Activated CD8-positive, alpha-beta memory T cell treated with anti-CD3 and anti-CD28 coated beads for 24 hours (primary cell): Measurements from ENCODE around the gene RAD51B.
"Not testable (repeated sequence)": the region's sequence is repeated elsewhere in the genome, so short reads cannot be mapped to it uniquely, and the experiment has no call there.

ENCODE experiments used
- DNase-seq: peaks from one replicate; pipeline ENCODE4 v3.0.0-alpha.2; 2020

RAD51B gene

DNA sequence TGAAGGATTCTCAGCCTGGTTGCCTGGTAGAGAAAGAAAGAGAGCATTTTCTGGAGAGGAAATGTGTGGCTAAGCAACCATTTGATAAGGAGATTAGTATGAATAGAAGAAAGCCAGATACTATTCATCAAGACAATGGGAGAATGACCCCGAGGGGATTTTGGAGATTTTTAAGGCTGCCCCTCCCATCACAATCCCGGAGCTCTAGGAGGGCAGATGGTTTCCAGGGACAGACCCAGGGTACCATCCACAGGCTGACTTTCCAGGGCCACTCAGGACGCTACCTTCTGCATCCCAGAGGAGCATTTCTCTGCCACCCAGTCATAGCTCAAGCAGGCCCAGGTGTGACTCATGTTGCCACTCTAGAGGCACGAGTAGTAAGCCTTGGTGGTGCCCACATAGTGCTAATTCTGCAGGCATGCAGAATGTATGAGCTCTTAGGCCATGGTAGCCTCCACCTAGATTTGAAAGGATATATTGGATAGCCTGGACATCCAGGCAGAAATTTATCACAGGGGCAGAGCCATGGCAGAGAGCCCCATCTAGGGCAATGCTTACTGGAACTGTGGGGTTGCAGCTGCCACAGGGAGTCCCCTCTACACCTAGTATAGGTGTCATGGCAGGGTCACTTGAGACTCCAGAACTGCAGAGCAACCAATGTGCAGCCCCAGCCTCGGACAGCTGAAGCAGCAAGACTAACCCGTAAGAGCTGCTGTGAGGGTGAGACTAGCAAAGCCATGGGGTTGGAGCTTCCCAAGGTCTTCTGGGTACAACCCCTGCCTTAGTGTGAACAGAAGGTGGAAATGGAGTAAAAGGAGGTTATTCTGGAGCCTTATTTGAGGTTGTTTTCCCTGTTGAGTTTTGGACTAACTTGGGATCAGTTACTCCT, 607.3 kb downstream of the RAD51B start:
- no peak for DNase-seq

DNA sequence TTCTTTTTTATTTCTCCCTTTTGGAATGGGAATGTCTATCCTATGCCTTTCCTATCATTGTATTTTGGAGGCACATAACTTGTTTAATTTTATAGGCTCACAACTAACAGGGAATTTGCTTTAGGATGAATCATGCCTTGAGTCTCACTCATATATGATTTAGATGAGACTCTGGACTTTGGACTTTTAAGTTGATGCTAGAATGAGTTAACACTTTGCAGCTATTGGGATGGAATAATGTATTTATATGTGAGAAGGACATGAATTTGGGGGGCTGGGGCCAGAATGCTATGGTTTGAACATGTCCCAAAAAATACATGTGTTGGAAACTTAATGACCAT, 607.9 kb downstream of the RAD51B start:
- DNase-seq: no peak

DNA sequence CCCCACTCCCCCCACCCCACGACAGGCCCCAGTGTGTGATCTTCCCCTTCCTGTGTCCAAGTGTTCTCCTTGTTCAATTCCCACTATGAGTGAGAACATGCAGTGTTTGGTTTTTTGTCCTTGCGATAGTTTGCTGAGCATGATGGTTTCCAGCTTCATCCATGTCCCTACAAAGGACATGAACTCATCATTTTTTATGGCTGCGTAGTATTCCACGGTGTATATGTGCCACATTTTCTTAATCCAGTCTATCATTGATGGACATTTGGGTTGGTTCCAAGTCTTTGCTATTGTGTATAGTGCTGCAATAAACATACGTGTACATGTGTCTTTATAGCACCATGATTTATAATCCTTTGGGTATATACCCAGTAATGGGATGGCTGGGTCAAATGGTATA, 609.3 kb downstream of the RAD51B start:
- not testable (repeated sequence) for DNase-seq

DNA sequence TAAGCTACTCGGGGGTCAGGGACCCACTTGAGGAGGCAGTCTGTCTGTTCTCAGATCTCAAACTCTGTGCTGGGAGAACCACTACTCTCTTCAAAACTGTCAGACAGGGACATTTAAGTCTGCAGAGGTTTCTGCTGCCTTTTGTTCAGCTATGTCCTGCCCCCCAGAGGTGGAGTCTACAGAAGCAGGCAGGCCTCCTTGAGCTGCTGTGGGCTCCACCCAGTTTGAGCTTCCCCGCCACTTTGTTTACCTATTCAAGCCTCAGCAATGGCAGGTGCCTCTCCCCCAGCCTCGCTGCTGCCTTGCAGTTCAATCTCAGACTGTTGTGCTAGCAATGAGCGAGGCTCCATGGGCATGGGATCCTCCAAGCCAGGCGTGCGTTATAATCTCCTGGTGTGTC, 614.6 kb downstream of the RAD51B start:
- not testable (repeated sequence) for DNase-seq

DNA sequence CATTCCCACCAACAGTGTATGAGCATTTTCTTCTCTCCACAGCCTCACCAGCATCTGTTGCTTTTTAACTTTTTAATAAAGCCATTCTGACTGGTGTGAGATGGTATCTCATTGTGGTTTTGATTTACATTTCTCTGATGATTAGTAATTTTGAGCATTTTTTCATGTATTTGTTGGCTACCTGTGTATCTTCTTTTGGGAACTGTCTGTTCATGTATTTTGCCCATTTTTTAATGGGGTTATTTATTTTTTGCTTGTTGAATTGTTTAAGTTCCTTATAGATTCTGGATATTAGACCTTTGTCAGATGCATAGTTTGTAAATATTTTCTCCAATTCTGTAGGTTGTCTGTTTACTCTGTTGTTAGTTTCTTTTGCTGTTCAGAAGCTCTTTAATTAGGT, 616.1 kb downstream of the RAD51B start:
- DNase-seq: not testable (repeated sequence)

- DNase-seq: no peak
Observed at GRCh38 chr14:68439676-68440075, 620.1 kb downstream of the RAD51B start.

DNA sequence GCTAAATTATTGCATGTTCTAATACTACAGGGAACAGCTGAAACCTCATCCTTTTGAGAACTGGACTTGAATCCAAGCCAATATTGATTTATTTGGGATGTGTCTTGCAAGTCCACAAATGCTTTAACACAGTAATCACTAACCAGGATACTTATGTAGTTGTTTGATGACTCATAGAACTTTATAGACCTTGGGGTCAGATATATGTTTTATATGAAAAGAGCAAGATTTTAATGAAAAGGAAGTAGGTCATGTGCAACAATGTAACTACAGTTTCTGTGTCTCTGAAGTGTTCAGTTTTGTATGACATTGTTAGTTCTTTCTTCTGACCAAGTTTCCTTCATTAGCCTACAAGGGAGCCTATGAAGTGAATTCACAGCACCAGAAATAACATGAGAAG, 621.2 kb downstream of the RAD51B start:
- no peak for DNase-seq

DNA sequence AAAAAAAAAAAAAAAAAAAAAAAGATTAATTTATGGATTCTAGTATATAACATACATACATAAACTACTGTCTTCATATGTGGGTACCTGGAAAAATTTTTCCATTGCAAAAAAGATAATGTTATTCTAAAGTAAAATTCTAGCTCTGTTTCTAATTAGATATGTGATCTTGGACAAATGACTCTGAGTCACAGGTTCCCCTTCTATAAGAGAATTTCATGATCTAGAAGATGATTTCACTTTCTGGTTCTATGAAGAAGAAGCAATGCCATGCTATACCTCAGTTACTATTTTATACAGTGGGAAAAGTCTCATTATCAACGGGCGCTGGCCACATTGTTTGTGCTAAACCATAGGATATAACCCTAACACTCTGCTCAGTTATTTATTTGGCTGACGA, 622.0 kb downstream of the RAD51B start:
- DNase-seq: no peak

DNA sequence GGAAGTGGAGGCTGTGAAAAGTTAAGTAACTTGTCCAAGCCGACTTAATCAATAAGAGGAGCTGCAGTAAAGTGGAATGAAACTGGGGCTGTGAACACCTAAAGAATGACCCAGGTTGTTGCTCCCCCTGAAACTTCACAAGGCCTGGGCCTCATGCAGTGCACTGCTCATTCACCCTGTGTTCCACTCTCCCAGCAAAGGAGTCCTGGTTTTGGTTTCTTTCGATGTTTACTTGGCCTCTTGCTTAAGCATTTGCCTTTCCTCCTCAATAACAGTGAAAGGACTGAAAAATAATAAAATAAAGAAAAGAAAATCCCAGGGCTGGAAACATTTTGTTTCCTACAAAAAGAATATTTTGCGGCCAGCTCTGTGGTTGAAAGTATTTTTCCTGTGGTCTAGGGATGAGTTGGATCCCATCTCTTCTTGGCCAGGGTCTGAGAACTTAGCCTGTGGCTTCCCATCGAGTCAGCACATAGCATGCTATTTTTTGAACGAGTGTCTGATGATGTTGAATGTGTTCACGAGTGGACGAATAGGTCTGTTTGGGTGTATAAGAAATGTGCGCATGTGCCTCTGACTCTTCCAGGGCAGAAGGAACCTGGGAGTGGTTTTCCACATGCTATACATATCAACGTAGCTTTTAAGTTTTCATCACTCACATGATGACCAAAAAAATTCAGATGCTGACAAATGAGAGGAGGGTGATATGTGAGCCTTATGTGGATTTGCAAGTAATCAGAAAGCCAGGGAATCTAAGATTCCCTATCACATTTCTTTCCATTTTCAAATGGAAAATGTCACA, 623.5 kb downstream of the RAD51B start:
- no peak for DNase-seq

DNA sequence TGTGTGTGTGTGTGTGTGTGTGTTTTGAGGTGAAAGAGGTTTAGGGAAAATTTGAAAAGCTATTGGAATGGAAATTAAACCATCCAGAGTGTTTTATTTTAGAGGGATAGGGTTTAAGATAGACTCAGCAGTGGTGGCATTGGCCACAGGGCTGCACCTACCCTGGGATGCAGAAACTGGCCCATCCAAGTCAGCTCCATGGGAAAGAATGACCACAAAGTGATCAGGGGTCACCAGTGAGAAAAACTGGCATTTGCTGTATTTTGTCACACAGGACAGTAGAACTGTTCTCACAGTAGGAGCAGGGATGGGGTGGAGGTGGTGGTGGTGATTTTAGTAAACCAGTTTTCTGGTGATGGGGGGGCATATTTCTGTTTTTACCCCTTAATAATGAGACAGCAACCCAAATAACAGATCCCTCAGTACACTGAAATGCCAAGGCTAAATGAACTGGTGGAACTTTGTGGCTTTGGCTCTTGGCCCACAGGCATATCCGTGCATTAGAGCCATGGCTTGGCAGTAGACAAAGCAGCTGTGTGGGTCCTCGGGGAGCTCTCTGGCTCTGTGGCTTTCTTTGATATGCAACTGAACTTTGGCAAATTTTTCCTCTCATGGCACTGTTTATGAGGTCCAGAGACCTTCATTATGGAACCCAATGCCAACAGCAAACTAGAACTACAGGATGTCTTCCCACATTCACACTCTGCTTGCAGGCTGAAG, 625.0 kb downstream of the RAD51B start:
- DNase-seq: no peak

GRCh38 chr14:68446243-68447040, 626.9 kb downstream of the RAD51B start:
- no peak for DNase-seq

- no peak for DNase-seq
Observed at GRCh38 chr14:68447581-68448251, 628.1 kb downstream of the RAD51B start.

DNA sequence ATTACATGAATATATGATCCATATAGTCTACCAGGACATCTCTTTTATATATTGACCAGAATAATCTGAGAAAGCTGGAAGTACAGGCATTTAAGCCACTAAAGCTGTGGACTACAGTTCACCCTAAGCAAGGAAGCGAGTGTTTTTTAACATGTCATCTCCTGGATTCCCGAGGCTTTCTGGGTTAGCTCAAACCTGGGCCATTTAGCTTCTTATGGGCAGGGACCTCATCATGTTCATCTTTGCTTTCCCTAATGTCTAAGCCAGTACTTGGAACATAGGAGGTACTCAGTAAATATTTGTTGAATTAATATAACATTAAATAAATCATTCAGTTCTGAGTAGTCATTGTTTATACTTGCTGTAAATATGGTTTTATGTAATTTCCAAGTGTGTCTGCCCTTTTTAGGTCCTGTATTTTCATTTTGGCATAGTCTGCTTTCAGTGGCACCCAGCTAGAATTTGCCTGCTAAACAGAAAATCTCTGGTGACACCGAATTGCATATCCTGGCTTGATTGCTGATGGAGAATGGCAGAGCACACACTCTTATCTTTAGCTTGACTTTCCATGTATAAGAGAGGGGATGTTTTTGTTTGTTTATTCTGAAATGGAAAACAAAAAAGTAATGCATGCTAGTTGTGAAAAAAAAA, 628.8 kb downstream of the RAD51B start:
- no peak for DNase-seq

DNA sequence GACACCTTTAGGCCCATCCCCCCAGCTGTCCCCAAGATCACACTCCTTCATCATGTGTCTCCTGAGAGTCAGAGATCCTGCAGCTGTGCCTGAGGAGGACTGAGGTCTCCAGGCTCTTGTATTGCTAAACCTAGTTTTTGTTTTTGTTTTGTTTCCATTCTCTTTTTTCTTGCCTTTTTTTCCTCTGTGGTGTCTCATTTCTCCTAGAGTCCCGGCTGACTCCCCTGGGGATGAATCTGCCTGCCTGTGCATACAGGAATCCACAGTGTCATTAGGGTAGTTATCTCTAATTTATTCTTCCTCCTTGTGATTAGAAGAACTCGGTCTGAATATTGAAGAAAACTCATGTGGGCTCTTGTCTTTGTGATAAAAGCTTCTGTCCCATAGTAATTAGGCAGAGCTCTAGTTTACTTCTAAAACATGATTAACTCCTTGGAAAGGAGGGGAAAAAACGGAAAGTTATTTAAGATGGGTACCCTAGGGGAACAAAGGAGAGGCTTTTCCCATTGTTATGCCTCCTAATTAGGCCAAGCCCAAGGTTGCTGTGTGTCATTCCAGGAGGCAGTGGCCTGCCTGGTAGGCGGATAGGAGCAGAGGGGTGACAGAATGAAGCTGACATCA, 630.1 kb downstream of the RAD51B start:
- DNase-seq: no peak

DNA sequence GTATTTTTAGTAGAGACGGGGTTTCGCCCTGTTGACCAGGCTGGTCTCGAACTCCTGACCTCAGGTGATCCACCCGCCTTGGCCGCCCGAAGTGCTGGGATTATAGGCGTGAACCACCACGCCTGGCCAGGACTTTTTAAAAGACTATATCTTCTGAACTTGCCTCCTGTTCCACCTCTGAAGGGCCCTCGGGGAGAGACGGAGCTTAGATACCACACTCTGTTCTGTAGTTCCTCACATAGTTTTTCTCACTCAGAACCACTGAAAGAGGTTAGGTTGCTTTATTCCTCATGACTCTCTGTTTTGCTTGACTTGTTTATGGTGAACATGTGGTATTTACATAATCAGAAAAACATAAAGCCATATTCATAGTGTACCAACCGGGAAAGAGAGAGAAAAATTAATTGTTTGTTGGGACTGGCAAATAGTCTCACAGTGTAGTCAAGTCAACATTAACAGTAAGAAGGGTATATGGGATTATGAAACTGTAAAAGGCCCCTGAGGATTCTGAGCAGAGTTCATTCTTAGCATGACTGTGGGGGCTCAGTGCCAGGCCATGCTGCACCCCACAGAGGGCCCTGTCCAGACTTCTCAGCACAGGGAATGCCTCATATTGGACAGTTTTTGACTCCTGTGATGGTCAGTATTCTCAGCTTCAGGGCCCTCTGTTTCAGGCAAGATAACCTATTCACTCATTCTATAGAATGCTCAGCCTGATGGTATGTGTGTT, 631.0 kb downstream of the RAD51B start:
- DNase-seq: no peak

- no peak for DNase-seq
Observed at GRCh38 chr14:68451696-68452373, 632.3 kb downstream of the RAD51B start.

- no peak for DNase-seq
Observed at GRCh38 chr14:68458253-68458652, 638.7 kb downstream of the RAD51B start.

- DNase-seq: no peak
Observed at GRCh38 chr14:68458840-68459469, 639.4 kb downstream of the RAD51B start.

- DNase-seq: no peak
Observed at GRCh38 chr14:68459480-68460136, 640.0 kb downstream of the RAD51B start.
